ACC112 (cell line): Measurements from ENCODE around the gene MTHFD1.
A peak's percentile ranks its signal among the peaks of the same experiment; 100 is the strongest.

Experiments used
- H2AFZ ChIP-seq: fragments of 200-600 bp; sonication (generic); one replicate; pipeline ENCODE4 v1.6.0; 2017; ENCODE audit warnings: antibody characterized with exemption, low read length; ENCODE audit not compliant: unreplicated experiment
- H3K27ac ChIP-seq: fragments of 200-600 bp; sonication (generic); 2 replicates; pipeline ENCODE4 v1.5.1; 2014; ENCODE audit warnings: low read depth, mild to moderate bottlenecking, antibody characterized with exemption, low read length, moderate library complexity
- H3K27me3 ChIP-seq: fragments of 200-600 bp; sonication (generic); 2 replicates; pipeline ENCODE4 v1.6.1; 2014; ENCODE audit warnings: mild to moderate bottlenecking, antibody characterized with exemption, low read length, moderate library complexity, mixed read lengths; ENCODE audit not compliant: insufficient read depth
- H3K36me3 ChIP-seq: fragments of 200-600 bp; sonication (generic); 2 replicates; pipeline ENCODE4 v1.6.1; 2016; ENCODE audit warnings: mild to moderate bottlenecking, antibody characterized with exemption, low read length, moderate library complexity, mixed read lengths; ENCODE audit not compliant: insufficient read depth
- H3K4me1 ChIP-seq: fragments of 200-600 bp; sonication (generic); one replicate; pipeline ENCODE4 v1.6.1; 2016; ENCODE audit warnings: low read length, mixed read lengths; ENCODE audit not compliant: insufficient read depth, unreplicated experiment, control insufficient read depth
- H3K4me3 ChIP-seq: fragments of 200-600 bp; sonication (generic); 2 replicates; pipeline ENCODE4 v1.5.1; 2014; ENCODE audit warnings: mild to moderate bottlenecking, low read depth, low read length
- H3K79me2 ChIP-seq: fragments of 200-600 bp; sonication (generic); one replicate; pipeline ENCODE4 v1.6.0; 2016; ENCODE audit warnings: low read length; ENCODE audit not compliant: control insufficient read depth, unreplicated experiment, insufficient read depth

MTHFD1 gene

DNA sequence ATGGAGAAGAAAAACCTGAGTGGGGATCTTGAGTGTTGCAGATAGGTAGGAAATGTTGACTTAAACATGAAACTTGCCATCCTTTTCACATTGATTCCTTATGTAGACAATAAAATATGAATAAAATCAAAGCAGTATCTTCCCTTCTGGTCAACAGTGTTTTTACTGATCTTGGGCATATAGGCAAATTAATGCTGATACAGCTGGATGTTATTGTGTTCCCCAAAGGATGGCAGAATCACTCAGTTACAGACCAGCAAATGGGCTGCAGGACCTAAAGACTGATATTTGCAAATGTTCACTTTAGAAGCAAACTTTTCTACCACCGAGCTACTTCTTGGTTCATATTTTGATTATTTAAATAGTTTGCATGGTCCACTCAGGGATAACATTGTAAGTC is 33.9 kb downstream of the MTHFD1 start:
- H3K79me2 ChIP-seq, result no peaks in the 10 kb centered on the region
- H3K27me3 ChIP-seq, result no peaks in the 10 kb centered on the region
- H3K4me1 ChIP-seq, result peaks cover 27% of the 10 kb centered on the region
- no peak overlapping the region for H3K27ac ChIP-seq
- H3K36me3 ChIP-seq, result peaks cover 42% of the 10 kb centered on the region
- no peak overlapping the region for H3K4me3 ChIP-seq
- H2AFZ ChIP-seq, result no peak overlapping the region

DNA sequence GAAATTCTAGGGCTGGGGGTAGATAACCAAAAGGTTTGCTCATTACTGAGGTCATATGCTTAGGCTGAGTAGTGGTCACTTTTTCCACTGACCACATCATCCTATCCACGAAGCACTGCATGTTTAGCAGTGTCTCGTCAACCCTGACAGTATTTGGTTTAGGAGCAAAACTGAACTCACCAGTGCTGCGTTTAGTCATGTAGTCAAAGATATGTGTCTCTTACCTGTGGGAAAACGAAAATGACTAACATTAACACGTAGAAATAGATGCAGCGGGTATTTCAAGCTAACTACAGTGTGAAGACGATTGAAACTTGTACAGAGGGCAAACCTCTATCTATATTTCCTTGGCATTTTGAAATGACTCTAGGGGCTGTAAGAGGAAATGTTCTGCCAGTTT is 34.6 kb downstream of the MTHFD1 start:
- Histone ChIP-seq H3K27ac (no peak overlapping the region), H3K27me3 (no peaks in the 10 kb centered on the region), H2AFZ (no peak overlapping the region), H3K79me2 (no peaks in the 10 kb centered on the region), H3K4me3 (no peak overlapping the region), H3K4me1 (peaks cover 19% of the 10 kb centered on the region), H3K36me3 (peaks cover 50% of the 10 kb centered on the region)

GRCh38 chr14:64423987-64424386 is 35.8 kb downstream of the MTHFD1 start:
- Histone ChIP-seq H3K27ac (peak overlapping the region; percentile 24), H3K79me2 (no peaks in the 10 kb centered on the region), H3K36me3 (peaks cover 50% of the 10 kb centered on the region)

DNA sequence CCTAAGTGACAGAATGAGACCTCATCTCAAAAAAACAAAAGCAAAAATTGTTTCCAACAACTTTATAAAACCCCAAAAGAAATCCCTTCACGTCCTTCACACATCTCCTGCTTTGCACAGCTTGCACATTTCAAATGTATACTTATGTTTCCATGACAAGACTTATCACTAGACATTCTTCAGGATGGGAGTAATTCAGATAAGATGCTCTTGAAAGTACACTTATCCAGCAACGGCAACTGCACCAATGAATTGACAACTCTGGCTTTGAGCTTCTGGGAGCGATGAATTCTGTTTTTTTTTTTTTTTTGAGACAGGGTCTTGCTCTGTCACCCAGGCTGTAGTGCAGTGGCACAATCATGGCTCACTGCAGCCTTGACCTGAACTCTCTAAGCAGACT is 46.4 kb downstream of the MTHFD1 start:
- Histone ChIP-seq H3K4me1 (peaks cover 31% of the 10 kb centered on the region), H3K27ac (no peak overlapping the region), H3K4me3 (no peak overlapping the region), H3K79me2 (no peaks in the 10 kb centered on the region), H2AFZ (no peak overlapping the region), H3K27me3 (no peaks in the 10 kb centered on the region), H3K36me3 (peaks cover 42% of the 10 kb centered on the region)

More at GRCh38 chr14:64423987-64424386, 35.8 kb downstream of the MTHFD1 start:
- Histone ChIP-seq H3K4me3 (no peak overlapping the region), H3K27me3 (no peaks in the 10 kb centered on the region), H2AFZ (no peak overlapping the region), H3K4me1 (peaks cover 18% of the 10 kb centered on the region)

GRCh38 chr14:64438181-64438841 is 50.2 kb downstream of the MTHFD1 start:
- no peaks in the 10 kb centered on the region for H3K27me3 ChIP-seq
- peaks cover 41% of the 10 kb centered on the region for H3K4me1 ChIP-seq
- H3K27ac ChIP-seq, result peak overlapping the region; percentile 86
- H3K79me2 ChIP-seq, result no peaks in the 10 kb centered on the region
- H3K4me3 ChIP-seq, result peak overlapping the region; percentile 32; the same call in 1 of the 2 replicates
- H2AFZ ChIP-seq, result peak overlapping the region; percentile 30
- H3K36me3 ChIP-seq, result peaks cover 44% of the 10 kb centered on the region

DNA sequence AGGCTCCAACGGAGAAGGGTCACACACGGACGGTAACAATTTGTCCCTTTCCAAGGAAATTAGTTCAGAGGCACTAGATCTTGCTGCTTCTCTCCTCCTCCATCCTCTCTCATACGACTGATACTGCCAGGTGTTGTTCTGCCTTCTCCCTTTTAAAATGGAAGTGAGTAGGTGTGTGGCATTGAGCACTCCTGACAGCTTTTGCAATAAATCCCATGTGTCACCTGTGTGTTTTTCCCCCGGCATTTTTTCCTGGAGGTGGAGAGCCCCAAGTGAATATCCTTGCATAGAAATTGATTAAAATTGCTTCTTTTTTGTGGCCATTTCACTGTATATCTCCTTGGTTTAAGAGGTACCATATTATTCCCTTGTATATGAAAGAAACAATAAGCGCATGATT is 51.0 kb downstream of the MTHFD1 start:
- peaks cover 49% of the 10 kb centered on the region for H3K36me3 ChIP-seq
- no peaks in the 10 kb centered on the region for H3K79me2 ChIP-seq
- peaks cover 41% of the 10 kb centered on the region for H3K4me1 ChIP-seq
- peak overlapping the region; percentile 32; the same call in 1 of the 2 replicates for H3K4me3 ChIP-seq
- peak overlapping the region; percentile 30 for H2AFZ ChIP-seq
- peak overlapping the region; percentile 86 for H3K27ac ChIP-seq
- H3K27me3 ChIP-seq, result no peaks in the 10 kb centered on the region

GRCh38 chr14:64440494-64440893 is 52.3 kb downstream of the MTHFD1 start:
- Histone ChIP-seq H3K27ac (peak overlapping the region; percentile 48), H3K4me3 (no peak overlapping the region), H3K4me1 (peaks cover 51% of the 10 kb centered on the region), H3K27me3 (no peaks in the 10 kb centered on the region), H3K79me2 (no peaks in the 10 kb centered on the region), H3K36me3 (peaks cover 44% of the 10 kb centered on the region), H2AFZ (no peak overlapping the region)

GRCh38 chr14:64442300-64442988 is 54.3 kb downstream of the MTHFD1 start:
- H3K27me3 ChIP-seq, result no peaks in the 10 kb centered on the region
- no peaks in the 10 kb centered on the region for H3K79me2 ChIP-seq
- peaks cover 44% of the 10 kb centered on the region for H3K4me1 ChIP-seq
- peaks cover 31% of the 10 kb centered on the region for H3K36me3 ChIP-seq
- no peak overlapping the region for H3K27ac ChIP-seq
- H3K4me3 ChIP-seq, result no peak overlapping the region
- no peak overlapping the region for H2AFZ ChIP-seq

- Histone ChIP-seq H3K79me2 (no peaks in the 10 kb centered on the region), H3K27me3 (no peaks in the 10 kb centered on the region), H3K4me1 (peaks cover 28% of the 10 kb centered on the region), H3K27ac (0 out of 2 replicates have a peak overlapping the region, but pooled peaks have one; percentile 94), H2AFZ (no peak overlapping the region), H3K4me3 (no peak overlapping the region), H3K36me3 (peaks cover 26% of the 10 kb centered on the region)
These were observed 56.0 kb downstream of the MTHFD1 start for GRCh38 chr14:64444140-64444539.

- peaks cover 20% of the 10 kb centered on the region; the same call in 1 of the 2 replicates for H3K36me3 ChIP-seq
These were observed 57.1 kb downstream of the MTHFD1 start for GRCh38 chr14:64444984-64445845.

More at GRCh38 chr14:64444984-64445845, 57.1 kb downstream of the MTHFD1 start:
- Histone ChIP-seq H3K4me1 (peaks cover 20% of the 10 kb centered on the region), H3K79me2 (no peaks in the 10 kb centered on the region), H3K27me3 (no peaks in the 10 kb centered on the region), H3K4me3 (no peak overlapping the region), H2AFZ (no peak overlapping the region), H3K27ac (peak overlapping the region; percentile 94)
